Cortex of kidney (tissue), 1 donor: ENCODE measurements around the gene FGF19.

ENCODE experiments used
- DNase-seq: peaks from one replicate; lab custom pipeline; 2025; lab: John Stamatoyannopoulos, UW

Gene FGF19, protein sequence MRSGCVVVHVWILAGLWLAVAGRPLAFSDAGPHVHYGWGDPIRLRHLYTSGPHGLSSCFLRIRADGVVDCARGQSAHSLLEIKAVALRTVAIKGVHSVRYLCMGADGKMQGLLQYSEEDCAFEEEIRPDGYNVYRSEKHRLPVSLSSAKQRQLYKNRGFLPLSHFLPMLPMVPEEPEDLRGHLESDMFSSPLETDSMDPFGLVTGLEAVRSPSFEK

DNA sequence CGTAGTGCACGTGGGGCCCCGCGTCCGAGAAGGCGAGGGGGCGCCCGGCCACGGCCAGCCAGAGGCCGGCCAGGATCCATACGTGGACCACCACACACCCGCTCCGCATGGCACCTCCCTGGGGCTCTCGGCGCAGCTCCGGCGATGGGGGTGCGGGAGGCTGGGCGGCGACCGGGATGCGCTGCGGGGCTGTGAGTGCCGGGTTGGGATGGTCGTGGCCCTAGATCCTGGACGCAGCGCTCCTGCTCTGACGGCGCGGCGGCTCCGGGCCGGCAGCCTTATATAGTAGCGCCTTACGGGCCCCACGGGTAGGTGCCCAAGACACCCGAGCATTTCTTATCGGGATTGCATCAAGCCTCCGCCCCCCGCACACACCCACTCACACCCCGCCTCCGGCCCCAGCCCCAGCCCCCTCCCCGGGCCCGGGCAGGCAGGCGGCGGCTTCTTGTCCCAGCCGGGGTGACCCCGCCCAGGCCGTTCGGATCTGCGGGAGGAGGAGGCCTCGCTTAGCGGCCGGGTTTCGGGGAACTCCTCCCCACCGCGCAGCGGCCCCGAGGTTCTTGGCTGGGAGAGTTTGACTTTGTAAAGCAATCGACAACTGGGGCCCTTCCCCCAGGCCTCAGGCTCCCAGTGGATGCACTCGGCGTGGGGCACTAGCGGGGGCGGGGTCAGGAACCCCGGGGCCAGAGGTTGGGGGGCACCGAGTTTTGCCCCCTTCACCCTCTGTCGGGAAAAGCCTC, at the start of gene FGF19:
Gene FGF19 (minus strand): TSS at position 255 of the 740 bp plus-strand sequence. CDS start 146 bp downstream, at position 109.
- DNase-seq = no peak

DNA sequence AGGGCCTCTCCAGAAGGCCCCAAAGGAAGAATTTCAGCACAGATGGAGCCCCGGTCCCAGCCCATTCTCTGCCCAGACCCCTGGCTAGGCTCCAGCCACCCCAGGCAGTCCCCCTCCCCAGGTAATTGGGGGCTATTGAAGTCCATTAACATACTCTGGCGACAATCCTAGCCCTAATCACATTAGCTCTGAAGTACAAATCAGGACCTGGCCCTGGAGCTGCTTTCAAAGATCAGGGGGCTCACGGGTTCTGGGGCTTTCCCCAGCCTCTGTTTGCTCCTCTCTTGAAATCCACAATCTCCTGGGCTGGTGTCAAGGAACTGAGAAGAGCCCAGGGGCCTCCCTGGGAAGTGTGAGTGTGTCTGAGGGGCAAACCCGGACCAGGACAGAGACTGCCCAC, 49.1 kb upstream of the FGF19 start:
- no peak for DNase-seq

DNA sequence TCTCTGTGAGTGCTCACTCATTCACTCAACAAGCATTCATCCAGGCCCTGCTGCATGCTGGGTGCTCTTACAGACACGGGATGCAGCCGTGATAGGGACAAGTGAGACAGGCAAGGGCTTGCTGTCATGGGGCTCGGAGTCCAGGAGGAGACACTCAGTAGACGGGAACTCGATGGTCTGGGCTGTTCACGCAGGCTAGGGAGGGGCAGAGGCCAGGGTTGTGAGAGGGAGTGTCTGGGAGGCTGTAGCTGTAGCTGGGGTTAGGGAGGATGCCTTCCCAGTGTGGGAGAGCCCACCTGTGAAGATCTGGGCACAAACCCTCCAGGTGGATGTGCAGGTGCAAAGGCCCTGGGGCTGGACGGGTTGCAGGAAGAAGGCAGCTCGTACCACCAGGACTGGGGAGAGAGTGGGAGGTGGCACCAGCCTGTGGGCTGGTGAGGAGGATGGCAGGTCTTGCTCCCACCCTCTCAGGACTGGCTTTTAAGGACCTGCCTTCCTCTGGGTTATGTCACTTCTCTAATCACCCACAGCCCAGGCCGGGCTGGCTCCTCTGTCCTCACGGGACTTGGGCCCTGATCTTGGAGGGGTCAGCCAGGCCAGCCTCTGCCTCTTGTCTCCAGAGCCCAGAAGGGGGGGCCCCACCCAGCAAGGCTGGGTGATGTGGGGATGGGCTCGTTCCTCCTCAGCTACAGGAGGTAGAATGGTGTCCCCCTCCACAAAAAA, 47.2 kb upstream of the FGF19 start:
- DNase-seq = no peak

DNA sequence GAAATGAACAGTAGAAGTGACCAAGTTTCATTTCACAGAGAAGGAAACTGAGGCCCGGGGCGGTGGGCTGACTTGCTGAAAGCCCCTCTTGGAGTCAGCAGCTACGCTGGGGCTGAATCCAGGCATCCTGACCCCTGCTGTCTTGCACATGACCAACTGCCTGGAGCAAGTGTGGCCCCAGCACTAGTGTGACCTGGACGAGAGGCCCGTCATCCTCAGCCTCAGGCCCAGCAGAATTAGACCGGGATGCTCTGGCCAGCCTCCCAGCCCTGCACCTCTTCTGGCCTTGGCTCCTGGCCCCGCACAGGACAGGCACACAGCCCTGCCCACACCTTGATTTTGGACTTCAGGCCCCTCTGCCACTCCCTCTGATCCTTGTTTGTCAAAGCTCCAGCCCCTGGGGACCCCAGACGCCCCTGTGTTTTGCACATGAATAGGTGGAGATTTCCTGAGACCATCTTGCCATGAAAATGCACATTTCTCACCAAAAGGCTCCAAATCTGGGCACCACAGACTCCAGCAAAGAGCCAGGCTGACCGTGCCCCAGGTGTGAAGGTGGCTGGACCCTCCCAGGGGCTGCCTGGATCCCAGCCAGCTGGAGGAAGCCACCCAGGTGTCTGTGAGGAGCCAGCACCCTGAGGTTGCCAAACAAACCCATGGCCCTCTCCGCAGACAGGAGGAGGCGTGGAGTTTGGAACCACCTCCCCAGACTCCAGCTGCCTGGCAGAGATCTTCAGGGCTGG, 46.5 kb upstream of the FGF19 start:
- no peak for DNase-seq

DNA sequence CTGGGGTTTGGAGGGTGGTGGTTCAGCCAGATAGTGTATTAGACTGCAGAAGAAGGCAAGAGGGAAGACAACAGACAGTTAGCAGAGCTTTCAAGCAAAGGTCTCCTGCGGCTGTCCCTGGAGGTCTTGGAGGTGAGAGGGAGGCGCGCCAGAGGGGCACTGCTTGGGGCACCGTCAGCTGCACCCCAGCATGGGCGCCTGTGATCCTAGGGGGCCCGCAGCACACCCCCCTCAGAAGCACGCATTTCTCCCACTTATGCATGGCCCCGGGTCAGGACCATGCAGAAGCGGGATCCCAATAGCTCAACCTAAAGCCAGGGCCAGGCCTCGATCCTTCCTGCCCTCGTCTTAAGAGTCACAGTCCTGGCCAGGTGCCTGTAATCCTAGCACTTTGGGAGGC, 44.8 kb upstream of the FGF19 start:
- DNase-seq = no peak

DNA sequence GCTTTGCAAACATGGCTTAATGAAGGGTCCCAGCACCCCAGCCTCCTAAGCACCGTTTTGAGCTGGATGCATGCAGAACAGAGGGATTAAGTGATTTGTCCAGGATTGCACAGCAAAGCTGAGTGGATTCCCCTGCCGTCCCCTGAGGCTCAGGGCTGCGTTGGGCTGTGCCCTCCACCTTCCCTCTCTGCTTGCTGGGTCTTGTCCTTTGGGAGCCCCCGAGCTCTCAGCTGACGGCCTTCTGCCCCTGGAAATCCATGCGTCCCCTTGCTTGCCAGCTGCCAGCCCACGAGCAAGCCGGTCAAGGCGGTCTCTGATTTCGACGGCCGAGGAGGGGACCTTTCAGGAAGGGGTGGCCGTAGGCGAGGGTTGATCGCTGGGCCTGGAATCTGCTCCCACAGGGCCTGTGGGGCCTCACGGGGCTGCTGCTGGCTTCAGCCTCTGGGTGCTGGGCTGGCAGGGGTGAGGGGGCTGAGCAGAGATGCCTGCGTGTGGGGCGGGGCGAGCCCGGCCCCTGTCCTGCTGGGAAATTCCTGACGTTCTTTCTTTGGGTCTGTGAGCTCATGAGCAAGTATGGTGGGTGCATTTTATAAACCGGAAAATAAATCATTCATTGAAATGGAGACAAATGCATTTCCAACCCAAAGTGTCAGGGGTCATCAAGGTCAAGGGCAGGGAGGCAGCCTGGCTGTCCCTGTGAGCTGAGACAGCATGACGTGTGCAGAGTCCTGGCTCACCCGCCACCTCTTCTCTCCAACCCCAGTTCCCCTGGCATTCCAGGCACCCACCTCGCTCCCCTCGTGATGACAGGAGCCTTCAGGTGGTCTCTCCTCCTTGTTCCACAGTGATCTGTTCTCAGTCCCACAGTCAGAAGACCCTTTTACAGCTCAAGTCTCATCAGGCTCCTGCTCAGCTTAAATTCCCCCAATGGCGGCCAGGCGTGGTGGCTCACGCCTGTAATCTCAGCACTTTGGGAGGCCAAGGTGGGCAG, 43.2 kb upstream of the FGF19 start:
- DNase-seq = no peak

DNA sequence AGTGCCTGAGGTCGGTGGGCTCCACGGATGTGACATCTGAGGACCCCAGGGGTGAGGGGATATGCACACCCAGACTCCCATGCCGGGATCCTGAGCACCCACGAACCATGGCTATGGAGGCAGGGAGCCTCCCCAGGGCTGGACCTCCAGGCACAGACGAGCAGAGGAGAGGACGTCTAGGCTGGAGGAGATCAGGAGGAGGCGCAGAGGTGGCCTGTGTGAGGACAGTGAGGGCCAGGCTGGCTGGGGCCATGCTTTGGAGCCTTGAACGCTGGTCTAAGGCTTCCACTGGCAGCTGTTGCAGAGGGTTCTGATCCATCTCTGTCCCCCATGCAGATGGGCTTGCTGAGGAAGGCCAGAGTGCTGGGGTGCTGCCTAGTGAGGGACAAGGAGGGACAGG, 42.3 kb upstream of the FGF19 start:
- no peak for DNase-seq

DNA sequence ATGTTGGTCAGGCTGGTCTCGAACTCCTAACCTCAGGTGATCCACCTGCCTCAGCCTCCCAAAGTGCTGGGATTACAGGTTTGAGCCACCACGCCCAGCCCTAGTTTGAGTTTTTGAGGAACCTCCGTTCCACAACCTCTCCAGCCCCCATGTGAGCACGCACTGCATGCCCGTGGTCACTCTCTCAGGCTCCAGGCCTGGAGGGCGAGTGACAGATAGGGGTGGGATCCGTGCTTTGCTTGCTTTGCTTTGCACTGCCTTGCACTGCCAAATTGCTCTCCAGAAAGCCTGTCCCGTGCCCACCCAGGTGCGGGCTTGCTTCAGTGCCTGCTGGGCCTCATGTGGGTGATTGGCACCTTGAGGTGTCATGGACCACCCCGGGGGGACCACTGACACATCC, 41.4 kb upstream of the FGF19 start:
- DNase-seq = no peak

DNA sequence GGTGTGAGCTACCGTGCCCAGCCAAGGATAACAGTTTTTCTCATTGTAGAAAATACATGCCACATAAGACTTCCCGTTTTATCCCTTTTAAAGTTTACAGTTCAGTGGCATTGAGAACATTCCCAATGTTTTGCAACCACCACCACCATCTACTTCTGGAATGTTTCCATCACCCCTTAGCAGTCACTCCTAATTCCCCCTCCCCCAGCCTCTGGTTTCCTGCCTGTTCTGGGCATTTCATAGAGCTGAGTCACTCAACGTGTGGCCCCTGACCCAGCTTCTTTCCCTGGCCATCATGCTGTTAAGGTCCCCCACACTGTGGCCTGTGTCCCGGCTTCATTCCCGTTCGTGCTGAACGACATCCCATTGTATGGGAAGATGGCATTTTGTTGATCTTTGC, 40.6 kb upstream of the FGF19 start:
- no peak for DNase-seq

DNA sequence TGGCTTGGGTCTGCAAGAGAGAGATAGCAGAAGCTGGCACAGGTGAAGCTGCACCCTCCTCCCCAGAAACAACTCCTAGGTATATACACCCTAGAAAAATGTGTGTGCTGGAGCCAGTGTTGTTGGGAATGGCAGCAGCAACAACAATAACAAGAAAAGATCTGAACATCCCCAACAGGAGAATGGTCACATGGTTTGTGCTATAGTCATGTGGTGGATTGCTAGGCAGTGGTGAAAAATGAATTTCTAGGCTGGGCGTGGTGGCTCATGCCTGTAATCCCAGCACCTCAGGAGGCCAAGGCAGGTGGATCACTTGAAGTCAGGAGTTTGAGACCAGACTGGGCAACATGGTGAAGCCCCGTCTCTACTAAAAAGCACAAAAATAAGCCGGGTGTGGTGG, 31.0 kb upstream of the FGF19 start:
- no peak for DNase-seq

DNA sequence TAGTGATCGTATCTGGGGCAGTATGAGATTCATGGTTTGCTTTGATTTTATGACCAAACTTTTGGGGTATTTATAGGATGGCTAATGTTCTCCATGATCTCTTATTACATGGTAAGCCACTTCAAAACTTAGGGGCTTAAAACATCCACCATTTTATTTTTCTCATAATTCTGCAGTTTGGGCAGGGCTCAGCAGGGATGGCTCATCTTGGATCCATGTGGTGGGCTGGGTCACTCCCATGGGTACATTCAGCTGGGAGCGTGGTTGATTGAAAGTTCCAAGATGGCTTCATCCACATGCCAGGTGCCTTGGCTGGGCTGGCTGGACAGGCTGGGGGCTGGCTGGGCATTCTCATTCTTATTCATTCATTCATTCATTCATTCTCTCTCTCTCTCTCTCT, 30.5 kb upstream of the FGF19 start:
- DNase-seq = no peak

DNA sequence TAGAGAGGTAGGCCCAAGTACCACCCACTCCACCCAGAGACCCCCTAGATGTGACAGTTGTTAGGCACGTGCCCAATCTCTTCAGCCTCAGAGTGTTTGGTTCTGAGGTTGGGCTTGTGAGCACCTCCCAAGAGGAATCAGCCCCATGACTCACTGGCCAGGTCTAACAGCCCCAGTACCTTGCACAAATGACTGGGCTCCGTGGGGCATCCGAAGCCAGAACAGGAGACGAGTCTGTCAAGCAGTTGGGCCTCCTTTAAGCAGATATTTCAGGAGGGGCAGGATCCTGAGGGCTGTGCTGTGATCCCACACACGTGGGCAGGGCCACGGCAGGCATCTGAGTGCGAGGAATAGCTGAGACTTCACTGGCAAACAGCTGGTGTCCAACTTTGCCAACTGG, 29.1 kb upstream of the FGF19 start:
- DNase-seq = no peak

DNA sequence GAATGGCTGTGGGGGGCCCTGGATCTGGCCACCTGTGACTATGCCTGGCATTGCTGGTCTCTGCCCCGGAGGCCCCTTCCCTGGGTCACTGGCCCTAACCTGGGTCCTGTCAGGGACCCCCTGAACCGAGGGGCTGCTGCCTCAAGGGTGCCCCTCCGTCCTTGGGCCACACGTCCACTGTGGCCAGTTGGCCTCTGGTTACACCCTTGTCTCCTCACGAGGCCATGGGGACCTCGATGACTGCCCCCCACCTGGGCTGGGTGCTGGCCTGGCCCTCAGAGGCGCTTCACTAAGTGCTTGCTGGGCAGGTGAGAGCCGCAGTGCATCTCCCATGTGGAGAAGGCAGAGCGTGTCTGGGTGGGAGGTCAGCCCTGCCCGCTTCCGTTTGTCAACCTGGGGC, 27.3 kb upstream of the FGF19 start:
- DNase-seq = no peak

DNA sequence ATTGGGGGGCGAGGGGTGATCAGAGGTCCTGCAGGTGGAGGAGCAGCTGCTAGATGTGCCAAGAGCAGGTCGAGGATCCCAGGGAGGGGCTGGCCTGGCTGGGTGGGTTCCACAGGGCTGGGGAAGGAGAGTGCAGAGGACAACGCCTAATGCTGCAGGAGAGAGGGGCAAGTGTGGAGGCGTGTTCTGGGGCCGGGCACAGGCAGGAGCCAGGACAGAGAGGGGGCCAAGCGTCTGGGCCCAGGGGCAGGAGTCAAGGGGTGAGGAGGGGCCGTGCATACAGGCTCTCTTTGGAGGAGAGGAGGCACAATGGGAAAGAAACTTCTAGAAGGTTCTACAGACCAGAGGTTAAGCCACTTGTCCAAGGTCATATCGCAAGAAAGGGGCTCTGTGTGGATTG, 26.7 kb upstream of the FGF19 start:
- DNase-seq = no peak

DNA sequence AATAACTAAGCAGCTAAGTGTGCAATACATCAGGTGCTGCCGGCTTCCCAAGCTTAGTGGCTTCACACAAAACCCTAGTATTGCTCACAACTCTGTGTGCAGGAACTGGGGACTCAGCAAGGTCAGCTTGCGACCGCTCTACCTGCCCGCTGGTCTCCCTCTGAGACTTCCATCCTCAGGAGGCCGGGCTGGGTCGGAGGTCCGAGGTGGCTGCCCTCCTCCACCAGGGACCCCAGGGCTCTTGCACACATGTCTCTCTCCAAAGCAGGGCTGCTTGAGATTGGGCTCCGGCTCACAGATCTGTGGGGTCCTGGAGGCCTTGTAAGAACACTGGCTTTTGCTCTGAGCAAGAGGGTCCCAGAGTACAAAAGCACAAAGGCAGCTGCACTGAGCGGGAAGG, 25.4 kb upstream of the FGF19 start:
- DNase-seq = no peak

DNA sequence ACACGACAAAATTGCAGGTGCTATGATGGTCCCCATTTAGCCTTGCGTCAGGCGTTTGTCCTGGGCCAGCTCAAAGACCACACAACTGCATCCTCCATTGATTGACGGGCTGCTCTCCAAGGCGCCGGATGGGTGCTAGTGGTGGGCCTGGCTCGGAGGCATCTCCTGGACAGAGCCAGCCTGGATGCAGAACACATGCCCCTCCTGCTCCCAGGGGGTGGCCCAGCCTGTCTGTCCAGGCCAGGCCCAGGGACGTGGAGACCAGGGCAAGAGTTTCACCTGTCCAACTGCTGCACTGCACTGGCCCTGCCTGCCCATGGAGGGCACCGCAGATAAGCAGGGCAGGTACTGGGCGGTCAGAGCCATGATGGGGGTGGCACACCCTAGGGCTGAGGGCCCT, 23.4 kb upstream of the FGF19 start:
- no peak for DNase-seq

DNA sequence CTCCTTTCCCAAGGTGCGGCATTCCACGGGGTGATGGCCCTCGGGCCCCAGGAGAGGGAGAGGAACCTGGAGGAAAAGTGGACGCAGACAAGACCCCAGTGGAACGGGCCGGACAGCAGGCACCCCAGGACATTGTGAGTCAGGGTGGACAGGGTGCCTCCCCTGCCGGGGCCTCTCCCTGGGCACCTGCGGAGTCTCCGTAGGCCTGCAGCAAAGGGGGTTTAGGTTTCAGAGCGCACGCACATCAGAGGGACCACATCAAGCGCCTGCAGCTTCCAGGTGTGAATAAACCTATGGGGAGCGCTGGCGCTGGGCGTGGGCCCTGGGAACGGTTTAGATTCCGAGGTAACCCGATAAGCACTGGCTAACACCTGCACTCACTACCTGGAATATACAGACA, 22.7 kb upstream of the FGF19 start:
- DNase-seq = no peak

DNA sequence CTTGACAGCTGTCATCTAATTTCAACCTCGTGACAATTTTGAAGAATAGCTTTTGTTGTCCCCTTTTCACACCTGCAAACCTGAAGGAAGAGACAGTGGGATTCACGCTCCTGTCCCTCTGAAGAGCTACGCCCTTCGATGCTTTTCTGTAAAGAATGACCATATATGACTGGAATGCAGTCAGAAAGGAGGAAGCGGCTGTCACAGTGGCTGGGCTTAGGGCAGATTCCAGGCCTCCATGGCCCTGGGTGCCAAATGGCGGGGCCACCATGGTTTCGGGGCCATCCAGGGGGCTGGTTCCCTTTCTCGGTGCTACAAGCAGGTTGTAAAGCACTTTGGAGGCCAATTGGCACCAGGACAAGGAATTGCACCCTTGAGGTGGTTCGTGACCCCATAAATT, 22.2 kb upstream of the FGF19 start:
- DNase-seq = no peak

DNA sequence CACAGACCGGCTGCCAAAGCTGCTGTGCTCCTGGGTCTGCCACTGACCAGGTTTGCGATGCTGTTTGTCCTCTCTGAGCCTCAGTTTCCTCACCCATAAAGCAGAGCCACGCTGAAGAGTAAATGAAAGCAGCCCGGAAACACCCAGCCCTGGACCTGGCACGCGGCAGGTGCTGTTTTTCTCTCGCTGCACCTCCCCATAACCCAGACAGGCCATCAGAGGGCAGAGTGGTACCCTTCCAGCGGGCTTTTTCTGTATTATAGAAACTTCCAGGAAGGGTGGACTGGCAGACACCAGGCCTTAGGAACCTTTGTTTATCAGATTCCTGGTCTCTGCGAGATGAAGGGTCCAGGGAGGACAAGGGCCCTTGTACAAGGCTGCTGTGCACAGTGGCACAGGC, 17.9 kb upstream of the FGF19 start:
- DNase-seq = no peak

DNA sequence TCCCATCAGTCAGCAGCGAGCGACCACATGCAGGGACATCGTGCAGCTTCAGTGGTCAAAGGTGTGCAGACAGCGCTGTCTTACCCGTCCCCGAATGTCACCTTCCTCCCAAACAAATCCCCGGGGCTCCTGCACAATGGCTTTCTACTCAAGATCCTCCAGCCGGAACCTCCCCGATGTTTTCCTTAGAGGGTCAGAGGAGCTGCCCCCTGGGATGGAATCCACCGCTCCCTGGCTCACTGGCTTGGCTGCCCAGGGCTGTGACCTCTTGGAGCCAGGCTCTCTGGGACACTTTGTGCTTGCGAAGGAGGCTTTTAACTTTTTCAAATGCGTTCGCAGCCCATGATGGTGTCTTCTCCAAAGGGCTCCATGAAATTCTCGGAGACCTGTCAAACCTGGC, 17.3 kb upstream of the FGF19 start:
- DNase-seq = no peak

DNA sequence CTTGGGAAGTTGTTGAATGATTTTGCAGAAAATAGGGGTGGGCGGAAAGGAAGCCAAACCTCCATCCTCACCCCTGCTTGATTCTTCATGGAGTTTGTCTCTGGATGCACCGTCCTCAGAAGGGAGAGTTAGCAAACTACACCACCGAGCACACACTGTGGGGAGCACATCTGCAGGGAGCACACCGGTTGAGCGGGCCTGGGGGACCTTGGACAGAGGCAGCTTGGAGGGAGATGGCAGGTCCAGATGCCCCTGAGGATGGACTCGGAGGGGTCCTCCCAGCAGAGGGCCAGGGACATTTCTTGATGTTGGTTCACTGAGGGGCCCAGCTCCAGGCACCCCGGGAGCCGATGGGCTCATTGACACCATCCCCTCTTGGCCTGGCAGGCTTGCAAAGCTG, 15.1 kb upstream of the FGF19 start:
- no peak for DNase-seq
